Choroid plexus epithelial cell (primary cell): Measurements from ENCODE around the gene ATOX1.
"Not testable (repeated sequence)": the region's sequence is repeated elsewhere in the genome, so short reads cannot be mapped to it uniquely, and the experiment has no call there.

Source experiments
- DNase-seq: peaks from one replicate; pipeline ENCODE4 v3.0.0-alpha.2; 2010; ENCODE audit warnings: low read depth
- H3K4me3 ChIP-seq: 2 replicates; pipeline ENCODE4 v1.5.1; 2011; ENCODE audit warnings: low read depth, mild to moderate bottlenecking, control low read depth, low read length, moderate library complexity
- TF ChIP-seq, protein P1 (sequence below): conservative IDR thresholded peaks from 2 replicates; pipeline ENCODE4 v1.5.1; 2011; ENCODE audit warnings: low read depth, mild to moderate bottlenecking, control low read depth, inconsistent platforms, low read length, moderate library complexity

ATOX1 gene

DNA sequence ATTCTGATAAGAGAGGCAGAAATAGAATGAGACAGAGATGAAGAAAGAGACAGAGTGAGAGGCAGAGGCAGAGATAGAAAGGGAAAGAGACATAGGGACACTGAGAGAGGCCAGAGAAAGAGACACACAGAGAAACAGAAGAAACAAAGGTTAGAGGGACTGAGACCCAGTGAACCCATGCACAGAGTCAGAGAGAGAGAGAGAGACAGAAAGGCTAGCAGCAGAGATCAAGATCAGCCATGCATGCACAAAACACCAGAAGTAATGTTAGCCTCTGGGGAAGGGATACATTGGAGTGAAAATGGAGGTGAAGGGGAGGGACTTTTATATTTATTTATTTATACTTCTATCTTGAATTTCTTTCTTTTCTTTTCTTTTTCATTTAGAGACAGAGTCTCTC, 57.6 kb downstream of the ATOX1 start:
- DNase-seq, result no peak
- no peak overlapping the region for H3K4me3 ChIP-seq
- TF ChIP-seq, protein P1, sequence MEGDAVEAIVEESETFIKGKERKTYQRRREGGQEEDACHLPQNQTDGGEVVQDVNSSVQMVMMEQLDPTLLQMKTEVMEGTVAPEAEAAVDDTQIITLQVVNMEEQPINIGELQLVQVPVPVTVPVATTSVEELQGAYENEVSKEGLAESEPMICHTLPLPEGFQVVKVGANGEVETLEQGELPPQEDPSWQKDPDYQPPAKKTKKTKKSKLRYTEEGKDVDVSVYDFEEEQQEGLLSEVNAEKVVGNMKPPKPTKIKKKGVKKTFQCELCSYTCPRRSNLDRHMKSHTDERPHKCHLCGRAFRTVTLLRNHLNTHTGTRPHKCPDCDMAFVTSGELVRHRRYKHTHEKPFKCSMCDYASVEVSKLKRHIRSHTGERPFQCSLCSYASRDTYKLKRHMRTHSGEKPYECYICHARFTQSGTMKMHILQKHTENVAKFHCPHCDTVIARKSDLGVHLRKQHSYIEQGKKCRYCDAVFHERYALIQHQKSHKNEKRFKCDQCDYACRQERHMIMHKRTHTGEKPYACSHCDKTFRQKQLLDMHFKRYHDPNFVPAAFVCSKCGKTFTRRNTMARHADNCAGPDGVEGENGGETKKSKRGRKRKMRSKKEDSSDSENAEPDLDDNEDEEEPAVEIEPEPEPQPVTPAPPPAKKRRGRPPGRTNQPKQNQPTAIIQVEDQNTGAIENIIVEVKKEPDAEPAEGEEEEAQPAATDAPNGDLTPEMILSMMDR, result no peak

DNA sequence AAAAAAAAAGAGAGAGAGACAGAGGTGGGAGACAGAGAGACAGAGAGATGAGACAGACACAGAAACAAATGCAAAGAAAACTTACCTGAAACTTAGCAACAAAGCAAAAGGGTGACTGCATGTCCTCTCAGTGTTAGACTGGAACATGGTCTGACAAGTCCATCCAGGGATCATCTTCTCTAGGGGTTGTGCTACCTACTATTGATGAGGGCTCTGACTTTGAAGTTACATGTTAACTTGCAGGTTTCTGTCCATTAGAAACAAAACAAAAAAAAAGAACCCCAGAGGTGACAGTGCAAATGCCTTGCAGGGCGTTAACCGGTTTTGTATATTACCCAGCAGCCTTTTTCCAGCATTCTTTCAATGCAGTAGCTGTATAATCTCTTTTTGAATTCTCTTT, 58.1 kb downstream of the ATOX1 start:
- DNase-seq, result no peak
- TF ChIP-seq, protein P1, result no peak
- no peak overlapping the region for H3K4me3 ChIP-seq

DNA sequence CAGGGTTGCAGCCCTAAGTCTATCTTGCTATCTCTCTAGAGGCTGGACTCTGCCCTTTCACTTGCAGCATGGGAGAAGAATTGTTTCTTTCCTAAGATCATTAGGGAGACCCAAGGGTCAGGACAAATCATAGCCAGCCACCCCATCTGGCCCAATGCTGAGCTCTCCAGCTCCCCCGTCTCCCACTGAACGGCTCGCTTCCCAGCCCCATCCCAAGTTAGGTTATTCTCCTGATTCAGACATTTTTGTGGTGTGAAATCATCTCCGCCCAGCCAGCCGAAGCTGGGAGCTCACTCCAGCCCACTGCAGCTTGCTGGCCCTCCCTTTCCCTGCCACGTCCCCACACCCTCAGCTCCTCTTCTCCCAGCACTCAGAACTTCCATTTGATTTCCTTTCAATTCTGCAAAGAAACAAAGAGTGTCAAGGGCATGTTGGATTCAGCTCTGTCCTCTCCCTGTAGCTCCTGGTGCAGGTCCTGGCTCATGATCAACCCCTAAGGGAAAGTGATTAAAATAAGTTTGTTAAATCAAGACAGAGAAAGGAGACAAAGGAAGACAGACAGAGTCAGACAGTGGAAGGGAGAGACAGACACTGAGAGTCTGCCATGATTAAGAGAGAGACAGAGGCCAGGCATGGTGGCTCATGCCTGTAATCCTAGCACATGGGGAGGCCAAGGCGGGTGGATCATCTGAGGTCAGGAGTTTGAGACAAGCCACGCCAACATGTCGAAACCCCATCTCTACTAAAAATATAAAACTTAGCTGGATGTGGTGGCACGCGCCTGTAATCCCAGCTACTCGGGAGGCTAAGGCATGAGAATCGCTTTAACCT, 59.1 kb downstream of the ATOX1 start:
- peak; percentile 98 for DNase-seq
- no peak overlapping the region for H3K4me3 ChIP-seq
- TF ChIP-seq, protein P1, result no peak

GRCh38 chr5:151698081-151698480, 60.4 kb downstream of the ATOX1 start:
- not testable (repeated sequence) for DNase-seq, H3K4me3 ChIP-seq

- DNase-seq, result no peak
- H3K4me3 ChIP-seq, result no peak overlapping the region
- TF ChIP-seq, protein P1, result no peak
These were observed 61.0 kb downstream of the ATOX1 start for GRCh38 chr5:151697452-151697851.

DNA sequence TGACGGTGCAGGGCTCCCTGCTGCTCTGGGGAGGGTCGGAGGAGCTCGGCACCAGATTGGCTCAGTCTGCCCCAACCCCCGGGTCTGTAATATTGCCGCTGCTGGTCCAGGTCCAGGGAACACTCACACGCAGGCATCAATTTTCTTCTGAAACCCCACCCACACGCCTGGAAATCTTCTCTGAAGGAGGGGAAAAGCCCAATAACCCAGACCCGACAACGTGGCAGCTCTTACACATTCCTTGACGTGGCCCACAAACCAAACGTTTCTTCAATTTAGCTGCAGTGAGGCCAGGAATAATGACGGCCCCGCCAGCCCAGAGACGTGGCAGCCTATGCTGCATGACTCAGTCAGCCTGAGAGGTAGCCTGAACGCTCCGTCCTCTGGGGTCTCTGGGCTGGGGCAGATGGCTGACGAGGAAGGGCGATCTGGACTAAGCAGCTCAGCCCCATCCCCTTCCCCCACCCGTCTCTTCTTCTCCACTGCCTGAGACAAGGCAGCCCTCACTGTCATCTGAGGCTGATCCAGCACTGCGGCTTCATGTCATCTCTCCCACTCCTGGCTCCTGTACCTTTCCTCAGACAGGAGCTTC, 61.9 kb downstream of the ATOX1 start:
- TF ChIP-seq, protein P1, result no peak
- peak; percentile 97 for DNase-seq
- H3K4me3 ChIP-seq, result peak overlapping the region; percentile 9

DNA sequence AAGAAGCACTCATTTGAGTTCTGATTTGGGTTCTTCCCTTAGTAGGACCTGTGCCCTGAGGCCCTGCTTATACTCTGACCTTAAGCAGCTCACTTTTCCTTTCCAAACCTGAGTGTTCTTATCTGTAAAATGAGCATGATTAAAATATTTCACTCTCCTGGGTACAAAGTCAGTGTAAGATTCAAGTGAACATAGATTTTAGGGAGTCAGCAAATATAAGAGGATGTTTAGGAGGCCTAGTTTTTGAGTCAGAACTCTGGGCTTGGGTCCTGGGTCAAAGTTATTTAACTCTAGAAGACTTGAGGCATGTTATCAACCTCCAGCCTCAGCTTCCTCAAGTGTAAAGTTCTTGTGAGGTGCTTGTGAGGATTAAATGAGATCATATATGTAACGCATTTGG, 63.0 kb downstream of the ATOX1 start:
- TF ChIP-seq, protein P1, result no peak
- DNase-seq, result peak; percentile 17
- H3K4me3 ChIP-seq, result no peak overlapping the region
